Inferior parietal cortex (tissue), 1 donor: Measurements from ENCODE around the gene CDK13.
"Not testable (repeated sequence)": the region's sequence is repeated elsewhere in the genome, so short reads cannot be mapped to it uniquely, and the experiment has no call there.

ENCODE experiments used
- DNase-seq: peaks from one replicate; pipeline ENCODE4 v3.0.0-alpha.2; 2016; ENCODE audit errors: extremely low spot score

The CDK13 gene

GRCh38 chr7:40147371-40148246, 197.6 kb downstream of the CDK13 start:
- no peak for DNase-seq

DNA sequence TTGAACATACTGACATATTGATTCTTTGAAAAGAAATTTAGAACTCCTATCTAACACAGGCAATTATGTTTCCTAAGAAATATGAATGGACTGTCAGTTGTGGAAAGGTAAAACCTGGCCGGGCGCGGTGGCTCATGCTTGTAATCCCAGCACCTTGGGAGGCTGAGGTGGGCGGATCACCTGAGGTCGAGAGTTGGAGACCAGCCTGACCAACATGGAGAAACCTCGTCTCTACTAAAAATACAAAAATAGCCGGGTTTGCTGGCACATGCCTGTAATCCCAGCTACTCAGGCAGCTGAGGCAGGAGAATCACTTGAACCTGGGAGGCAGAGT, 198.2 kb downstream of the CDK13 start:
- DNase-seq = not testable (repeated sequence)

GRCh38 chr7:40148671-40149070, 198.6 kb downstream of the CDK13 start:
- no peak for DNase-seq
